Caco-2 (cell line): ENCODE data around the gene AZGP1. TPM values are rescaled to one million over a fixed set of nuclear protein-coding genes. Genes with fewer than 3 reads are reported as not detected.

ENCODE experiments used
- BruUV-seq: library from RNA; stranded (reverse); fragments of 400-500 nt; replicated peaks from 2 replicates; lab custom pipeline; 2021; lab: Mats Ljungman, UMichigan
- CTCF ChIA-PET: fragments of 300-600 bp; sonication (Branson Sonifier 250); formaldehyde crosslinking; loops from one replicate; lab custom pipeline; 2022; ENCODE audit warnings: antibody characterized with exemption; lab: Charles Lee
- POLR2A ChIA-PET: fragments of 300-600 bp; sonication (Branson Sonifier 250); formaldehyde crosslinking; loops from one replicate; lab custom pipeline; 2022; ENCODE audit warnings: antibody characterized with exemption; lab: Charles Lee
- DNase-seq, 2 experiments: peaks; one replicate each; pipeline versions ENCODE4 v3.0.0 to v3.0.0-alpha.2; 2020 to 2022
- H3K27me3 ChIP-seq: replicated peaks from 2 replicates; pipeline ENCODE4 v1.6.0; 2011; ENCODE audit warnings: low read length; ENCODE audit not compliant: control insufficient read depth, insufficient read depth
- H3K36me3 ChIP-seq: 2 replicates; pipeline ENCODE4 v1.5.1; 2011; ENCODE audit warnings: low read length; ENCODE audit not compliant: control insufficient read depth, insufficient read depth
- H3K4me1 ChIP-seq: fragments of 250-450 bp; sonication (Bioruptor Pico); 2 replicates; pipeline ENCODE4 v1.5.1; 2020; ENCODE audit warnings: mild to moderate bottlenecking
- H3K4me3 ChIP-seq: 2 replicates; pipeline ENCODE4 v1.5.1; 2011; ENCODE audit warnings: low read depth, mild to moderate bottlenecking, control low read depth, low read length
- H3K9me3 ChIP-seq: fragments of 250-450 bp; sonication (Bioruptor Pico); 2 replicates; pipeline ENCODE4 v1.5.1; 2020; ENCODE audit warnings: mild to moderate bottlenecking, moderate library complexity
- H3K27ac Mint-ChIP-seq: one replicate; pipeline ENCODE4 v1.8.0; 2022; ENCODE audit warnings: mixed read lengths; ENCODE audit not compliant: unreplicated experiment
- H3K27me3 Mint-ChIP-seq: one replicate; pipeline ENCODE4 v1.8.0; 2022; ENCODE audit warnings: mixed read lengths; ENCODE audit not compliant: insufficient read depth, unreplicated experiment
- H3K36me3 Mint-ChIP-seq: one replicate; pipeline ENCODE4 v1.8.0; 2022; ENCODE audit warnings: mild to moderate bottlenecking, mixed read lengths; ENCODE audit not compliant: insufficient read depth, unreplicated experiment
- H3K4me1 Mint-ChIP-seq: one replicate; pipeline ENCODE4 v1.8.0; 2022; ENCODE audit warnings: low read depth, mixed read lengths; ENCODE audit not compliant: unreplicated experiment
- H3K4me3 Mint-ChIP-seq: one replicate; pipeline ENCODE4 v1.8.0; 2022; ENCODE audit warnings: mild to moderate bottlenecking, moderate library complexity, mixed read lengths; ENCODE audit not compliant: unreplicated experiment
- H3K9me3 Mint-ChIP-seq: one replicate; pipeline ENCODE4 v1.8.0; 2022; ENCODE audit warnings: mixed read lengths; ENCODE audit not compliant: unreplicated experiment
- CTCF ChIP-seq, 2 experiments: fragments of 200-600 bp in 1 of 2; IDR thresholded peaks; 1 replicate in 1 of 2; 2 replicates in 1 of 2; pipeline versions ENCODE4 v1.5.1 to v1.8.0; 2011 to 2022; ENCODE audit warnings: antibody characterized with exemption in 1 of 2, control low read depth in 1 of 2, inconsistent platforms in 1 of 2, low read depth in 1 of 2, low read length in 1 of 2, mild to moderate bottlenecking in 1 of 2, moderate library complexity in 1 of 2; ENCODE audit not compliant: insufficient read depth in 1 of 2, severe bottlenecking in 1 of 2, unreplicated experiment in 1 of 2
- intact Hi-C: fragments of 100-400 bp; cut with micrococcal nuclease; formaldehyde crosslinking; loops from one replicate; pipeline ENCODE4 v1.10.0; 2022; ENCODE audit not compliant: unreplicated experiment
- total RNA-seq: library from RNA; stranded (reverse); gene quantifications from 2 replicates; pipeline ENCODE4 v1.2.3, GENCODE V29; 2022

The AZGP1 gene
- total RNA-seq, 1 experiment from 2014 or later = not detected

DNA sequence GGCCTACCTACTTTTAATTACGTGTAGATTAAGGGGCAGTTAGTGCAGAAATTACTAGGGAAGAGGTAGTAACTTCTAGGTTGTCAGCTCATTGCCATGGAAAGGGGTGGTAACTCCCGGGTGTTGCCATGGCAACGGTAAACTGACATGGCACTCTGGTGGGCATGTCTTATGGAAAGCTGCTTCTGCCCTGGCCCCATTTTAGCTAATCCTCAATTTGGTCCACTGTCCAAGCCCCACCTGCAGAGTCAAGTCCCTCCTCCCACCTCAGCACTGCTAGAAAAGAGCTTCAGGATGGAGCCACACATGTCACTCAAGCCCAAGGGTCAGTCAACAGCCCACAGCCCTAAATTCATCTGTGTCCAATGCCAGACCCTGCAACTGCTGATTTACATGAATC, 32.1 kb upstream of the AZGP1 start:
- no peak overlapping the region for H3K27ac Mint-ChIP-seq
- H3K4me1 Mint-ChIP-seq = peaks cover 37% of the 10 kb centered on the region
- Histone ChIP-seq H3K36me3 (no peaks in the 10 kb centered on the region), H3K27me3 (no peaks in the 10 kb centered on the region), H3K4me3 (no peak overlapping the region), H3K9me3 (no peaks in the 10 kb centered on the region), H3K4me1 (peaks cover 29% of the 10 kb centered on the region)
- H3K9me3 Mint-ChIP-seq = no peaks in the 10 kb centered on the region
- no peak overlapping the region for H3K4me3 Mint-ChIP-seq
- intact Hi-C loops = no loop called here
- CTCF ChIA-PET = no interaction called here
- DNase-seq = no peak
- no peak for TF ChIP-seq CTCF (IDR thresholded peaks at IDR 0.05; ENCODE audit: insufficient read depth in 1 of 2, low read depth in 1 of 2, low read length in 1 of 2, severe bottlenecking in 1 of 2, unreplicated experiment in 1 of 2)
- H3K36me3 Mint-ChIP-seq = peaks cover 7% of the 10 kb centered on the region
- BruUV-seq = no TSS peak
- no peaks in the 10 kb centered on the region for H3K27me3 Mint-ChIP-seq
- POLR2A ChIA-PET = interaction anchor here (0.6 kb wide), 1 partner anchor 75 kb away, joined by 5 read pairs; no protein-coding TSS in a partner anchor

DNA sequence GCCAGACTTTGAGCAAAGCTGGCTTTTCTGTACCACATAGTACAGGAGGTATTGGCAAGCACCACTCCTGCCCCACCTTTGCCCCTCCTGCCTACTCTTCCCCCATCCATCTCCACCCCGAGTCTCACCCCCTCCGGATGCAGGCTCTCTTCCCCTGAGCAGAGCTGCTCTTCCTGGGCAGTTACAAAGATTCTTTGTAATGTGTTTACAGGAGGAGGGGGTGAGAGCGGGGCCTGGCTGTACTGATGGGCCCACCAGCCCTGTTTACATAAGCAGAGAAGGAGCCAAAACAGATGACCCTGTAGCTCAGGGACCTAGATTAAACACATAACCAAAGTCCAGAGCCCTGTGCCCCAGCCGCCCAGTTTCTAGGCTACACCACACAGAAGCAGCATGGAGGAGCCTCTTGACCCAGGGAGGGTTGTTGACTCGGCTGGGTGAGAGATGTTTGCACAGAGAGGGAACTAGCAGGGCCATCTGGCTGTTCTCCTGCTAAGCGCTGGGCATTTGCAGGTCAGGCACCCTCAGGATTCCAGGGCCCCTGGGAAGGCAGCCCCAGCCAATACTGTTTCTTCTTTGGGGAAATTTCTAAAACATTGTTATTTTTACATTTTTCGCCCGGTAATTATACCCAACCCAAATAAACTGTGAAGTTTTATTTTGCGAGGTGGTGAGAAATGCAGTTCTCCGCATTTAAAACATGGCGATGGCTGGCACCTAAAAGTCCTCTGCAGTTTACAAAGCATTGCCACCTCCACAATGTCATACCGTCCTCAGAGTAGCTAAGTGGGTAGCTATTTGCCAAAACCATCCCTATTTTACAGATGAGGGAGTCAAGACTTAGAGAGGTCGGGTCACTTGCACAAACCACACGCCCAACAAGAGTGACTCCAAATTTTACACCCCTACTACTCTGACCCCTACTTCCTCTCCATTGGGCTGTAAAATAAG, 28.2 kb upstream of the AZGP1 start:
- no peaks in the 10 kb centered on the region for H3K27me3 Mint-ChIP-seq
- peak; percentile 86 to 93 for DNase-seq
- Histone ChIP-seq H3K27me3 (no peaks in the 10 kb centered on the region), H3K9me3 (no peaks in the 10 kb centered on the region), H3K36me3 (no peaks in the 10 kb centered on the region), H3K4me3 (no peak overlapping the region), H3K4me1 (peaks cover 33% of the 10 kb centered on the region)
- CTCF ChIA-PET = interaction anchor here (0.6 to 1.5 kb wide), 7 partner anchors 9 to 79 kb away, joined by 3 to 6 read pairs (median 4); partner anchors contain the start of gene ZKSCAN1
- peak overlapping the region; percentile 86 for H3K27ac Mint-ChIP-seq
- no TSS peak for BruUV-seq
- H3K36me3 Mint-ChIP-seq = peaks cover 12% of the 10 kb centered on the region
- no peaks in the 10 kb centered on the region for H3K9me3 Mint-ChIP-seq
- intact Hi-C loops = loop anchor here (1.0 kb wide), 2 partner anchors 11 to 38 kb away; partner anchors contain the start of gene ZKSCAN1
- H3K4me1 Mint-ChIP-seq = peaks cover 37% of the 10 kb centered on the region
- peak overlapping the region; percentile 59 for H3K4me3 Mint-ChIP-seq
- no peak for TF ChIP-seq CTCF (IDR thresholded peaks at IDR 0.05; ENCODE audit: insufficient read depth in 1 of 2, low read depth in 1 of 2, low read length in 1 of 2, severe bottlenecking in 1 of 2, unreplicated experiment in 1 of 2)
- POLR2A ChIA-PET = interaction anchor here (0.5 to 3.2 kb wide), 7 partner anchors 9 to 530 kb away, joined by 3 to 14 read pairs (median 5); partner anchors contain the start of genes ZKSCAN1 and ZSCAN21

DNA sequence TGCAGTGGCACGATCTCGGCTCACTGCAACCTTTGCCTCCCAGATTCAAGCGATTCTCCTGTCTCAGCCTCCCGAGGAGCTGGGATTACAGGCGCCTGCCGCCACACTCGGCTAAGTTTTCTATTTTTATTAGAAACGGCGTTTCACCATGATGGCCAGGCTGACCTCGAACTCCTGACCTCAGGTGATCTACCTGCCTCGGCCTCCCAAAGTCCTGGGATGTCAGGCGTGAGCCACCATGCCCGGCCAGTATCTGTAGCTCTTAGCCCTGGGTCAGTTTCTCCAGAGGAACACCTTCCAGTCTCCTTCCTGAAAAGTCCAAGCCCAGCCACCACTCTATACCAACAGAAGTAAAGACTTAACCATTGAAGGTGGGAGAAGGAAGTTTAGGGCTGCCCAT, 24.4 kb upstream of the AZGP1 start:
- no peaks in the 10 kb centered on the region for H3K36me3 ChIP-seq
- no peak overlapping the region for H3K4me3 Mint-ChIP-seq
- intact Hi-C loops = no loop called here
- H3K4me3 ChIP-seq = no peak overlapping the region
- H3K9me3 ChIP-seq = no peaks in the 10 kb centered on the region
- no peaks in the 10 kb centered on the region for H3K27me3 Mint-ChIP-seq
- peaks cover 25% of the 10 kb centered on the region for H3K4me1 Mint-ChIP-seq
- H3K27me3 ChIP-seq = no peaks in the 10 kb centered on the region
- peaks cover 23% of the 10 kb centered on the region for H3K4me1 ChIP-seq
- peaks cover 5% of the 10 kb centered on the region for H3K36me3 Mint-ChIP-seq
- CTCF ChIA-PET = no interaction called here
- POLR2A ChIA-PET = interaction anchor here (1.0 kb wide), 1 partner anchor 15 kb away, joined by 6 read pairs; the partner anchor contains the start of gene ZKSCAN1
- no peak for TF ChIP-seq CTCF (IDR thresholded peaks at IDR 0.05; ENCODE audit: insufficient read depth in 1 of 2, low read depth in 1 of 2, low read length in 1 of 2, severe bottlenecking in 1 of 2, unreplicated experiment in 1 of 2)
- H3K27ac Mint-ChIP-seq = no peak overlapping the region
- DNase-seq = peak in 1 of 2 experiments; percentile 18
- BruUV-seq = no TSS peak
- H3K9me3 Mint-ChIP-seq = no peaks in the 10 kb centered on the region
